BLaER1 treated with 17β-estradiol and CSF1 and Interleukin-3, amounts not matched to agents 10 nM and 100 nM (cell line): Measurements from ENCODE around the gene EIF4G1.

Source experiments
- H3K27ac ChIP-seq, 11 experiments: shearing (Covaris generic); formaldehyde crosslinking; 2 replicates each; pipeline ENCODE4 v1.8.1; 2022
- H3K27me3 ChIP-seq, 11 experiments: shearing (Covaris generic); formaldehyde crosslinking; 2 replicates each; pipeline ENCODE4 v1.8.1; 2022
- H3K36me3 ChIP-seq, 11 experiments: shearing (Covaris generic); formaldehyde crosslinking; 2 replicates each; pipeline ENCODE4 v1.8.1; 2022
- H3K4me1 ChIP-seq, 10 experiments: shearing (Covaris generic); formaldehyde crosslinking; 2 replicates each; pipeline ENCODE4 v1.8.1; 2022
- H3K4me2 ChIP-seq, 11 experiments: shearing (Covaris generic); formaldehyde crosslinking; 2 replicates each; pipeline ENCODE4 v1.8.1; 2022
- H3K4me3 ChIP-seq, 10 experiments: shearing (Covaris generic); formaldehyde crosslinking; 2 replicates each; pipeline ENCODE4 v1.8.1; 2022
- H3K9ac ChIP-seq, 11 experiments: shearing (Covaris generic); formaldehyde crosslinking; 2 replicates each; pipeline ENCODE4 v1.8.1; 2022
- H3K9me3 ChIP-seq, 11 experiments: shearing (Covaris generic); formaldehyde crosslinking; replicated peaks in 1 of 11; 2 replicates each; pipeline ENCODE4 v1.8.1; 2022
- H4K20me1 ChIP-seq, 11 experiments: shearing (Covaris generic); formaldehyde crosslinking; 2 replicates each; pipeline ENCODE4 v1.8.1; 2022
- Cebpa-rat ChIP-seq, 11 experiments: shearing (Covaris generic); IDR thresholded peaks; 2 replicates each; pipeline ENCODE4 v1.8.1; 2022

EIF4G1 gene

GRCh38 chr3:184354754-184355153, 40.3 kb downstream of the EIF4G1 start:
- peaks cover 0 to 12% (median 0%) of the 10 kb centered on the region in 11 experiments; a peak in 5 of 22 replicates for H4K20me1 ChIP-seq
- peaks cover 12 to 75% (median 44%) of the 10 kb centered on the region in 11 experiments; a peak in 20 of 22 replicates for H3K36me3 ChIP-seq
- H3K4me1 ChIP-seq, result peaks cover 0 to 13% (median 5%) of the 10 kb centered on the region in 10 experiments; a peak in 8 of 20 replicates
- no peak overlapping the region for H3K4me2 ChIP-seq
- H3K27ac ChIP-seq, result no peak overlapping the region
- H3K9ac ChIP-seq, result peak overlapping the region in 1 of 11 experiments; percentile 5; a peak in 1 of 22 replicates
- TF ChIP-seq Cebpa-rat (IDR thresholded peaks at IDR 0.05), result no peak
- H3K9me3 ChIP-seq, result no peaks in the 10 kb centered on the region
- H3K4me3 ChIP-seq, result no peak overlapping the region
- no peaks in the 10 kb centered on the region for H3K27me3 ChIP-seq

GRCh38 chr3:184355261-184356040, 41.0 kb downstream of the EIF4G1 start:
- H3K36me3 ChIP-seq, result peaks cover 12 to 75% (median 44%) of the 10 kb centered on the region in 11 experiments; a peak in 20 of 22 replicates
- H3K4me3 ChIP-seq, result no peak overlapping the region
- H3K9me3 ChIP-seq, result no peaks in the 10 kb centered on the region
- H4K20me1 ChIP-seq, result peaks cover 0 to 17% (median 0%) of the 10 kb centered on the region in 11 experiments; a peak in 5 of 22 replicates
- TF ChIP-seq Cebpa-rat (IDR thresholded peaks at IDR 0.05), result no peak
- H3K27ac ChIP-seq, result no peak overlapping the region
- no peaks in the 10 kb centered on the region for H3K27me3 ChIP-seq
- peaks cover 5 to 18% (median 10%) of the 10 kb centered on the region in 10 experiments for H3K4me1 ChIP-seq
- no peak overlapping the region for H3K4me2 ChIP-seq
- H3K9ac ChIP-seq, result no peak overlapping the region; a peak in 2 of 22 replicates

GRCh38 chr3:184357248-184358123, 43.1 kb downstream of the EIF4G1 start:
- no peak for TF ChIP-seq Cebpa-rat (IDR thresholded peaks at IDR 0.05)
- Histone ChIP-seq H3K9me3 (no peaks in the 10 kb centered on the region), H3K4me1 (peaks cover 13 to 22% (median 18%) of the 10 kb centered on the region in 10 experiments), H3K36me3 (peaks cover 12 to 56% (median 36%) of the 10 kb centered on the region in 11 experiments; a peak in 20 of 22 replicates), H3K27me3 (no peaks in the 10 kb centered on the region), H3K4me3 (no peak overlapping the region), H3K9ac (0 out of 22 replicates have a peak overlapping the region, but pooled peaks of 1 of the 11 experiments have one; percentile 37), H4K20me1 (peaks cover 0 to 17% (median 0%) of the 10 kb centered on the region in 11 experiments; a peak in 5 of 22 replicates), H3K27ac (no peak overlapping the region), H3K4me2 (no peak overlapping the region)

GRCh38 chr3:184358124-184358767, 43.8 kb downstream of the EIF4G1 start:
- H3K27ac ChIP-seq, result no peak overlapping the region
- peaks cover 13 to 22% (median 18%) of the 10 kb centered on the region in 10 experiments for H3K4me1 ChIP-seq
- no peak overlapping the region for H3K4me2 ChIP-seq
- peak overlapping the region in 1 of 11 experiments; percentile 37; a peak in 1 of 22 replicates for H3K9ac ChIP-seq
- no peaks in the 10 kb centered on the region for H3K27me3 ChIP-seq
- H3K36me3 ChIP-seq, result peaks cover 10 to 48% (median 29%) of the 10 kb centered on the region in 11 experiments; a peak in 20 of 22 replicates
- H3K9me3 ChIP-seq, result no peaks in the 10 kb centered on the region
- H3K4me3 ChIP-seq, result no peak overlapping the region
- TF ChIP-seq Cebpa-rat (IDR thresholded peaks at IDR 0.05), result no peak
- H4K20me1 ChIP-seq, result peaks cover 0 to 15% (median 0%) of the 10 kb centered on the region in 11 experiments; a peak in 5 of 22 replicates

- Histone ChIP-seq H4K20me1 (peaks cover 0 to 12% (median 0%) of the 10 kb centered on the region in 11 experiments; a peak in 6 of 22 replicates), H3K9ac (peak overlapping the region in 1 of 11 experiments; percentile 9; a peak in 1 of 22 replicates), H3K4me2 (no peak overlapping the region)
Observed at GRCh38 chr3:184358921-184359350, 44.5 kb downstream of the EIF4G1 start.

GRCh38 chr3:184359610-184360009, 45.2 kb downstream of the EIF4G1 start:
- H3K9ac ChIP-seq, result no peak overlapping the region
- H3K4me2 ChIP-seq, result no peak overlapping the region
- peaks cover 21 to 29% (median 24%) of the 10 kb centered on the region in 10 experiments for H3K4me1 ChIP-seq
- no peak for TF ChIP-seq Cebpa-rat (IDR thresholded peaks at IDR 0.05)
- no peaks in the 10 kb centered on the region for H3K9me3 ChIP-seq
- no peak overlapping the region for H3K4me3 ChIP-seq
- H4K20me1 ChIP-seq, result peaks cover 0 to 17% (median 6%) of the 10 kb centered on the region in 11 experiments; a peak in 14 of 22 replicates
- H3K27me3 ChIP-seq, result no peaks in the 10 kb centered on the region
- H3K36me3 ChIP-seq, result peaks cover 11 to 44% (median 29%) of the 10 kb centered on the region in 11 experiments; a peak in 21 of 22 replicates
- no peak overlapping the region for H3K27ac ChIP-seq

More at GRCh38 chr3:184358921-184359350, 44.5 kb downstream of the EIF4G1 start:
- H3K27me3 ChIP-seq, result no peaks in the 10 kb centered on the region
- H3K27ac ChIP-seq, result no peak overlapping the region
- H3K4me3 ChIP-seq, result no peak overlapping the region
- H3K9me3 ChIP-seq, result no peaks in the 10 kb centered on the region
- peaks cover 8 to 42% (median 28%) of the 10 kb centered on the region in 11 experiments; a peak in 17 of 22 replicates for H3K36me3 ChIP-seq
- no peak for TF ChIP-seq Cebpa-rat (IDR thresholded peaks at IDR 0.05)
- H3K4me1 ChIP-seq, result peaks cover 17 to 23% (median 19%) of the 10 kb centered on the region in 10 experiments

GRCh38 chr3:184360070-184360928, 45.9 kb downstream of the EIF4G1 start:
- TF ChIP-seq Cebpa-rat (IDR thresholded peaks at IDR 0.05), result no peak
- Histone ChIP-seq H3K36me3 (peaks cover 17 to 45% (median 34%) of the 10 kb centered on the region in 11 experiments), H3K27me3 (no peaks in the 10 kb centered on the region), H3K27ac (peak overlapping the region in 2 of 11 experiments; percentile 85 to 87; a peak in 1 of 22 replicates), H3K4me1 (peaks cover 28 to 33% (median 30%) of the 10 kb centered on the region in 10 experiments), H3K9ac (peak overlapping the region; percentile 80 to 93 (median 90); a peak in 20 of 22 replicates), H4K20me1 (peaks cover 0 to 22% (median 12%) of the 10 kb centered on the region in 11 experiments; a peak in 14 of 22 replicates), H3K9me3 (no peaks in the 10 kb centered on the region), H3K4me2 (peak overlapping the region; percentile 89 to 100 (median 98)), H3K4me3 (peak overlapping the region; percentile 72 to 91 (median 84))
